GM19438 (cell line): ENCODE results near the gene ADK.
"Not testable (repeated sequence)": the region's sequence is repeated elsewhere in the genome, so short reads cannot be mapped to it uniquely, and the experiment has no call there.

Source experiments
- ATAC-seq: cut with Tn5 transposase; IDR thresholded peaks from one replicate; pipeline ENCODE4 v1.9.1; 2021; ENCODE audit warnings: low read depth; ENCODE audit not compliant: unreplicated experiment

ADK gene

GRCh38 chr10:74178042-74178791 lies 27.2 kb downstream of the ADK start:
- ATAC-seq: no peak

- no peak for ATAC-seq
Measured at GRCh38 chr10:74179111-74179710, 28.2 kb downstream of the ADK start.

DNA sequence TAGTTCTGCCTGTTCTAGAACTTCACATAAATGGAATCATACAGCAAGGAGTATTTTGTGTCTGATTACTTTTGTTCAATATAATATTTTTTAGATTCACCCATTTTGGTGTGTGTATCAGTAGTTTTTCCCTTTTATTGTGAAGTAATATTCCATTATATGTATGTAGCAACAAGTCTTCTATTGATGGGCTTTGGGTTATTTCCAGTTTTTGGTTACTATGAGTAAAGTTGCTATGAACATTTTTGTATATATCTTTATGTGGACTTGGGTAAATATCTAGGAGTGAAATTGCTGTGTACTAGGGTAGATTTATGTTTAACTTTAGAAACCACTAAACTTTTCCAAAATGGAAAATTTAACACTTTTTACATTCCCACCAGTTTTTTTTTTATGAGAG lies 35.7 kb downstream of the ADK start:
- no peak for ATAC-seq

GRCh38 chr10:74187237-74187636 lies 36.2 kb downstream of the ADK start:
- ATAC-seq: no peak

GRCh38 chr10:74188617-74189016 lies 37.6 kb downstream of the ADK start:
- ATAC-seq: not testable (repeated sequence)

GRCh38 chr10:74189999-74190421 lies 39.0 kb downstream of the ADK start:
- peak; percentile 75 for ATAC-seq

- ATAC-seq: no peak
Measured at GRCh38 chr10:74190494-74190893, 39.5 kb downstream of the ADK start.

GRCh38 chr10:74194545-74194944 lies 43.5 kb downstream of the ADK start:
- no peak for ATAC-seq

GRCh38 chr10:74194999-74195398 lies 44.0 kb downstream of the ADK start:
- no peak for ATAC-seq

DNA sequence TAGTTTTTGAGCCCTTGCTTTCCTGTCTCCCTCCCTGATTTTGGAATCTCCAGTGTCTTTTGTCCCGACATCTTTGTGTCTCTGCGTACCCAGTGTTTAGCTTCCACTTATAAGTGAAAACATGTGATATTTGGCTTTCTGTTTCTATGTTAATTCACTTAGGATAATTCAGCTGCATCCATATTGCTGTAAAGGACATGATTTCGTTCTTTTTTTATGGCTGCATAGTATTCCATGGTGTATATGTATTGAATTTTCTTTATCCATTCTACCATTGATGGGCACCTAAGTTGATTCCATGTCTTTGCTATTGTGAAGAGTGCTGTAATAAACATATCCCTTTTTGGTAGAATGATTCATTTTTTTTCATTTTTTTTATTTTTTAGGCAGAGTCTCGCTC lies 48.3 kb downstream of the ADK start:
- ATAC-seq: no peak

GRCh38 chr10:74202356-74202755 lies 51.3 kb downstream of the ADK start:
- ATAC-seq: no peak

- ATAC-seq: no peak
Measured at GRCh38 chr10:74206746-74207145, 55.7 kb downstream of the ADK start.

GRCh38 chr10:74207691-74208480 lies 56.9 kb downstream of the ADK start:
- ATAC-seq: no peak

- no peak for ATAC-seq
Measured at GRCh38 chr10:74208997-74209396, 58.0 kb downstream of the ADK start.

DNA sequence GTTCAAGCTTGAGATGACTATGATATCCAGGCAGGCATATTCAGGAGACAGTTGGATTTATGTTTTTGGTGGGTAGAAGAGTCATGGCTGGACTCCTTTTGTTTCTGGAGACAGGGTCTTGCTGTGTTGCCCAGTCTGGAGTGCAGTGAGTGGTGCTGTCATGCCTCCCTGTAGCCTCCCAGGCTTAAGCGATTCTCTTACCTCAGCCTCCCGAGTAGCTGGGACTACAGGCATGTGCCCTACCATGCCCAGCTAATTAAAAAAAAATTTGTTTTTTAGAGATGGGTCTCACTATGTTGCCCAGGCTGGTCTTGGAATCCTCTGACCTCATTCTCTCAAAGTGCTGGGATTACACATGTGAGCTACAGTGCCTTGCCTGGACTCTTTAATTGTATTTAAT lies 62.0 kb downstream of the ADK start:
- no peak for ATAC-seq

GRCh38 chr10:74213571-74214162 lies 62.6 kb downstream of the ADK start:
- ATAC-seq: no peak

- not testable (repeated sequence) for ATAC-seq
Measured at GRCh38 chr10:74217110-74217509, 66.1 kb downstream of the ADK start.

GRCh38 chr10:74222467-74222866 lies 71.4 kb downstream of the ADK start:
- not testable (repeated sequence) for ATAC-seq

DNA sequence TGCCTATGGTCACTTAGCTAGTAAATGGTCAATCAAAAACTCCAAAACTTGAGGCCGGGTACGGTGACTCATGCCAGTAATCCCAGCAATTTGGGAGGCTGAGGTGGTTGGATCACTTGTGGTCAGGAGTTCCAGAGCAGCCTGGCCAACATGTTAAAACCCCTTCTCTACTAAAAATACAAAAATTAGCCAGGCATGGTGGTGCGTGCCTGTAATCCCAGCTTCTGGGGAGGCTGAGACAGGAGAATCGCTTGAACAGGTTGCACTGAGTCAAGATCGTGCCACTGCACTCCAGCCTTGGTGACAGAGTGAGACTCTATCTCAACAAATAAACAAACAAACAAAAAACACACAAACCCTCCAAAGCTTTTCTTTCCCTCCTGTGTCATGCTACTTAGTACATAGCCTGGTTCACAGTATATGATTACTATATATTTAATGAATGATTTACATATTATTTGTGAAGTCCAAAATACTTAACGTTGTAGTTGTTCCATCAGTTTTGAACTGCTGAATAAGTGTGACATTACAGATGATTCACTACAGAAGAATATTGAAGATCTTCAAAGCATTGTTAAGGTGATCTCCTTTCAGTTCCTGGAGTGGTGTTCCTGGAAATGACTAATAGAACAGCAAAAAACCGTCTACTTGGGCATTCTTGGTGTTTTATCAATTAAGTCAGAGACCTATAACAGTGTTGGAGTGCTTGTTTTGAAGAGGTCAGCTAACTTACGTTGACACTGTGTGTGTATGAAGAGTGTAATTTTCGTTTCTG lies 72.9 kb downstream of the ADK start:
- ATAC-seq: no peak

GRCh38 chr10:74227697-74228424 lies 76.8 kb downstream of the ADK start:
- no peak for ATAC-seq
